Stimulated activated CD8-positive, alpha-beta memory T cell treated with anti-CD3 and anti-CD28 coated beads, Interleukin-12 subunit alpha, Interleukin-12 subunit beta, amount 100 ng/mL, for 1 hour (primary cell): ENCODE data around the gene METTL21C.

Source experiments
- DNase-seq: peaks from one replicate; pipeline ENCODE4 v3.0.0-alpha.2; 2020; ENCODE audit warnings: low read depth

METTL21C gene

GRCh38 chr13:102667023-102667422 lies 27.8 kb downstream of the METTL21C start:
- DNase-seq, result no peak

GRCh38 chr13:102659168-102659713 lies 35.6 kb downstream of the METTL21C start:
- DNase-seq, result no peak

GRCh38 chr13:102658660-102659059 lies 36.2 kb downstream of the METTL21C start:
- no peak for DNase-seq

- DNase-seq, result no peak
Observed at GRCh38 chr13:102657630-102658029, 37.2 kb downstream of the METTL21C start.

- DNase-seq, result no peak
Observed at GRCh38 chr13:102654756-102655155, 40.1 kb downstream of the METTL21C start.

GRCh38 chr13:102651892-102652291 lies 43.0 kb downstream of the METTL21C start:
- no peak for DNase-seq

- DNase-seq, result no peak
Observed at GRCh38 chr13:102651392-102651791, 43.5 kb downstream of the METTL21C start.

- DNase-seq, result no peak
Observed at GRCh38 chr13:102650444-102650843, 44.4 kb downstream of the METTL21C start.

- DNase-seq, result no peak
Observed at GRCh38 chr13:102648046-102648445, 46.8 kb downstream of the METTL21C start.

- no peak for DNase-seq
Observed at GRCh38 chr13:102645701-102646100, 49.1 kb downstream of the METTL21C start.

- no peak for DNase-seq
Observed at GRCh38 chr13:102643656-102644055, 51.2 kb downstream of the METTL21C start.

GRCh38 chr13:102642475-102642874 lies 52.4 kb downstream of the METTL21C start:
- no peak for DNase-seq

GRCh38 chr13:102642029-102642428 lies 52.8 kb downstream of the METTL21C start:
- no peak for DNase-seq

- no peak for DNase-seq
Observed at GRCh38 chr13:102638741-102639140, 56.1 kb downstream of the METTL21C start.
